ENCODE results near the gene IFNL2.

IFNL2 gene

DNA sequence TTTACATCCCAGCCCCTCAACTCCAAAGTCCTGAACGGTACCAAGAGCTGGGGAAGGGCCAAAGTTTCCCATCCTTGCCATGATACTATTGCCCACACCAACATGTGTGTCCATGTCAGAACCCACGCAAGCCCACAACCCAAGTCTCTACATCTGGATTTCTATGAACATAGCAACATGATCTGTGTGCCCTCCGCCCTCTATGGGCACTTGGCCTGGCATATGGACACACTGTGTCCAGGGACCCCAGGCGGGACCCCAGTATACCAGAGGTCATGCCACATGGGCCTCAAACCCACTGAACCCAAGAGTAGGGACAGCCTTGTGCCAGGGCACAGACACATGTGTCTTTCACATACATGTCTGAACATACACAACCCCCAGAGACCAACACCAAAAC, 50.5 kb downstream of the IFNL2 start:
- no peak for DNase-seq (ENCODE audit: low read depth)

DNA sequence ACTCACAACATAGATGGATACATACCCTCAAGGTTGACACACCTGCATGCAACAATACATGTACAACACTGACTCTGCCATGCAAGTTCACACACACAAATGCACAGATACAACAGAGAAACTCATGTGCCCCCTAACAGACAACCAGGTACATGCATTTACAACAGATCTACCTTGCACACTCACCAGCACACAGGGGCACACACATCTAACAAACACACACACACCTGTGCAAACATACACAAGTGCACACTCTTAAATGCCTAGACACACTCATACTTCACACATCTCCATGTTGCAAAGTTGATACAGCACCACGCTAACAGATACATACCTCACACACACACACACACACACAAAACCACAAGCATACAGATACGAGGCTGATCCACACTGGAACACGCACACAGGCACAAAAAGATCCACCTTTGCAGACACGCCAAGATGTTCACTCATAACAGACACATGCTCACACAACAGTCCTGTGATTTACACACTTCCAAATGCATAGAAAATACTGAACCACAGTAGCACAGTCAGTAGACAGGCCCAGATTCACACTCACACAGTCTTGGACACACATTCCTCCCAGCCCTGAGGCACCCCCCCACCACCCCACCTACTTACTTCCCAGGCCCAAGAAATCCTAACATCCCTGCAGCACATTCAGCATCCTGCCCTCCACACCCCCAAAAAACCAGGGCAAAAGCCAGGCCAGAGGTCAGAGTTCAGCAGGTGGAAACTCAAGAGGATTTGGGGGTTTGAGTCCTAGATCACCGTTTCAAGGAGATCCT, 51.1 kb downstream of the IFNL2 start:
- no peak for DNase-seq (ENCODE audit: low read depth)

Measured in activated T-helper 1 cell treated with Interleukin-2 at 50 U/mL for 16 hours (primary cell).